ENCODE results near the gene NFU1.

The NFU1 gene

DNA sequence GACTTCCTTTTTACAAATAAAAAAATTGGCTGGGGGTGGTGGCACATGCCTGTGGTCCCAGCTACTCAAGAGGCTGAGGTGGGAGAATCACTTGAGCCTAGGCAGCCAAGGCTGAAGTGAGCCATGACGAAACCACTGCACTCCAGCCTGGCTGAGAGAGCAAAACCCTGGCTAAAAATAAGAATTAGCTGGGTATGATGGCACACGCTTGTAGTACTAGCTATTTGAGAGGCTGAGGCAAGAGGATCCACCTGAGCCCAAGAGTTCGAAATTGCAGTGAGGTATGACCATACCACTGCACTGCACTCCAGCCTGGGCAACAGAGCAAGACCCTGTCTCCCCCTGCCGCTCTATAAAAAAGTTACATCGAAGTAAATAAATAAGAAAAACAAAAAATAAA is 83.9 kb downstream of the NFU1 start:
- TF ChIP-seq, protein P1, sequence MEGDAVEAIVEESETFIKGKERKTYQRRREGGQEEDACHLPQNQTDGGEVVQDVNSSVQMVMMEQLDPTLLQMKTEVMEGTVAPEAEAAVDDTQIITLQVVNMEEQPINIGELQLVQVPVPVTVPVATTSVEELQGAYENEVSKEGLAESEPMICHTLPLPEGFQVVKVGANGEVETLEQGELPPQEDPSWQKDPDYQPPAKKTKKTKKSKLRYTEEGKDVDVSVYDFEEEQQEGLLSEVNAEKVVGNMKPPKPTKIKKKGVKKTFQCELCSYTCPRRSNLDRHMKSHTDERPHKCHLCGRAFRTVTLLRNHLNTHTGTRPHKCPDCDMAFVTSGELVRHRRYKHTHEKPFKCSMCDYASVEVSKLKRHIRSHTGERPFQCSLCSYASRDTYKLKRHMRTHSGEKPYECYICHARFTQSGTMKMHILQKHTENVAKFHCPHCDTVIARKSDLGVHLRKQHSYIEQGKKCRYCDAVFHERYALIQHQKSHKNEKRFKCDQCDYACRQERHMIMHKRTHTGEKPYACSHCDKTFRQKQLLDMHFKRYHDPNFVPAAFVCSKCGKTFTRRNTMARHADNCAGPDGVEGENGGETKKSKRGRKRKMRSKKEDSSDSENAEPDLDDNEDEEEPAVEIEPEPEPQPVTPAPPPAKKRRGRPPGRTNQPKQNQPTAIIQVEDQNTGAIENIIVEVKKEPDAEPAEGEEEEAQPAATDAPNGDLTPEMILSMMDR (conservative IDR thresholded peaks at IDR 0.05; ENCODE audit: low read depth, low read length): no peak
- DNase-seq (ENCODE audit: low read depth): no peak
- no peak overlapping the region for H3K4me3 ChIP-seq (ENCODE audit: low read length)

DNA sequence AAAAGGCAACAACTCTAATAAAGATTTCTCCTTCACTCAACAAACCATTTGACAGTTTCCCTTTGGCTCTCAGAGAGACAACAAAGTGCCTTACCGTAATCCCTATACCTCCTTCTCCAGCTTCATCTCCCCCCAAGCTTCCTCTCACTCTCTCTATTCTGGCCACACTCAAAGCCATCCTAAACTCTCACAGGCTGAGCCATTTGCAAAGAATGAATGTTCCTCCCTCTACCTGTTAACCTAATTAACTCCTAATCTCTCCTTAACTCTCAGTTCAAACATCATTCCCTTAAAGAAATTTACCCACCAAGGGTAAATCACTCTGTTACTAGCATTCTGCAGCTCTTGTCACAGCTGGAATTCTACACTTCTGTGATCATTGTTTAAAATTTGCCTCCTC is 88.5 kb downstream of the NFU1 start:
- no peak for DNase-seq (ENCODE audit: low read depth)
- TF ChIP-seq, protein P1 (conservative IDR thresholded peaks at IDR 0.05; ENCODE audit: low read depth, low read length): no peak
- no peak overlapping the region for H3K4me3 ChIP-seq (ENCODE audit: low read length)

Measured in retinal pigment epithelial cell (primary cell).